KMS-11 (cell line): Measurements from ENCODE around the gene GNB1.

Experiments used
- H2AFZ ChIP-seq: fragments of 200-600 bp; sonication (generic); 2 replicates; pipeline ENCODE4 v1.6.1; 2016; ENCODE audit warnings: antibody characterized with exemption, mixed run types, low read depth
- H3K27ac ChIP-seq: fragments of 200-600 bp; sonication (generic); 2 replicates; pipeline ENCODE4 v1.6.1; 2016; ENCODE audit warnings: mild to moderate bottlenecking, mixed run types
- H3K27me3 ChIP-seq: fragments of 200-600 bp; sonication (generic); 2 replicates; pipeline ENCODE4 v1.6.1; 2017; ENCODE audit warnings: mild to moderate bottlenecking, low read depth, mixed run types, moderate library complexity; ENCODE audit not compliant: insufficient read depth
- H3K36me3 ChIP-seq: fragments of 200-600 bp; sonication (generic); 2 replicates; pipeline ENCODE4 v1.6.1; 2017; ENCODE audit warnings: mild to moderate bottlenecking, mixed run types; ENCODE audit not compliant: insufficient read depth
- H3K4me1 ChIP-seq: fragments of 200-600 bp; sonication (generic); 2 replicates; pipeline ENCODE4 v1.6.1; 2016; ENCODE audit warnings: mild to moderate bottlenecking, low read depth, mixed run types; ENCODE audit not compliant: poor library complexity, severe bottlenecking
- H3K4me2 ChIP-seq: fragments of 200-600 bp; sonication (generic); 2 replicates; pipeline ENCODE4 v1.7.0; 2016; ENCODE audit warnings: mild to moderate bottlenecking, mixed run types
- H3K4me3 ChIP-seq: fragments of 200-600 bp; sonication (generic); IDR thresholded peaks from 2 replicates; pipeline ENCODE4 v1.6.1; 2017; ENCODE audit warnings: low read depth, low read length, mixed read lengths; ENCODE audit not compliant: insufficient read depth
- H3K79me2 ChIP-seq: fragments of 200-600 bp; sonication (generic); 2 replicates; pipeline ENCODE4 v1.6.1; 2016; ENCODE audit warnings: low read depth, mixed run types; ENCODE audit not compliant: insufficient read depth
- H3K9ac ChIP-seq: fragments of 200-600 bp; sonication (generic); 2 replicates; pipeline ENCODE4 v1.6.1; 2016; ENCODE audit warnings: mild to moderate bottlenecking, mixed run types
- H4K20me1 ChIP-seq: fragments of 200-600 bp; sonication (generic); 2 replicates; pipeline ENCODE4 v1.6.1; 2016; ENCODE audit warnings: mild to moderate bottlenecking, mixed run types; ENCODE audit not compliant: insufficient read depth
- CTCF ChIP-seq: fragments of 200-600 bp; sonication (generic); conservative IDR thresholded peaks from 2 replicates; pipeline ENCODE4 v1.6.1; 2017; ENCODE audit warnings: low read depth, mild to moderate bottlenecking, antibody characterized with exemption, low read length, moderate library complexity, mixed read lengths

The GNB1 gene

GRCh38 chr1:1873186-1873585 lies 17.7 kb downstream of the GNB1 start:
- H3K4me2 ChIP-seq, result no peak overlapping the region
- H3K27me3 ChIP-seq, result no peaks in the 10 kb centered on the region
- no peaks in the 10 kb centered on the region for H3K36me3 ChIP-seq
- peaks cover 97% of the 10 kb centered on the region for H3K79me2 ChIP-seq
- no peak overlapping the region for H3K27ac ChIP-seq
- H3K9ac ChIP-seq, result no peak overlapping the region
- H2AFZ ChIP-seq, result no peak overlapping the region
- no peaks in the 10 kb centered on the region for H3K4me1 ChIP-seq
- no peak overlapping the region for H3K4me3 ChIP-seq
- H4K20me1 ChIP-seq, result peaks cover 75% of the 10 kb centered on the region
- no peak for TF ChIP-seq CTCF

GRCh38 chr1:1872329-1872994 lies 18.4 kb downstream of the GNB1 start:
- Histone ChIP-seq H3K27ac (no peak overlapping the region), H2AFZ (no peak overlapping the region), H3K4me1 (no peaks in the 10 kb centered on the region), H3K27me3 (no peaks in the 10 kb centered on the region), H3K79me2 (peaks cover 97% of the 10 kb centered on the region), H3K4me3 (no peak overlapping the region), H3K9ac (no peak overlapping the region), H3K4me2 (no peak overlapping the region), H3K36me3 (no peaks in the 10 kb centered on the region), H4K20me1 (peaks cover 74% of the 10 kb centered on the region)
- no peak for TF ChIP-seq CTCF

- Histone ChIP-seq H3K27me3 (no peaks in the 10 kb centered on the region), H3K79me2 (peaks cover 100% of the 10 kb centered on the region), H3K9ac (no peak overlapping the region), H3K4me3 (no peak overlapping the region), H3K4me1 (peaks cover under 1% of the 10 kb centered on the region), H3K36me3 (no peaks in the 10 kb centered on the region), H4K20me1 (peaks cover 81% of the 10 kb centered on the region), H3K4me2 (no peak overlapping the region), H3K27ac (no peak overlapping the region), H2AFZ (no peak overlapping the region)
- no peak for TF ChIP-seq CTCF
Observed at GRCh38 chr1:1869469-1869868, 21.4 kb downstream of the GNB1 start.

- Histone ChIP-seq H3K4me1 (peaks cover 3% of the 10 kb centered on the region), H2AFZ (no peak overlapping the region), H4K20me1 (peaks cover 84% of the 10 kb centered on the region), H3K36me3 (no peaks in the 10 kb centered on the region; the same call in 1 of the 2 replicates), H3K79me2 (peaks cover 100% of the 10 kb centered on the region), H3K4me2 (no peak overlapping the region), H3K4me3 (no peak overlapping the region), H3K27ac (no peak overlapping the region), H3K27me3 (no peaks in the 10 kb centered on the region), H3K9ac (no peak overlapping the region)
- no peak for TF ChIP-seq CTCF
Observed at GRCh38 chr1:1867164-1867563, 23.7 kb downstream of the GNB1 start.
